GF-D8 (cell line): Measurements from ENCODE around the gene RIMS1.
A peak's percentile ranks its signal among the peaks of the same experiment; 100 is the strongest.

ENCODE experiments used
- DNase-seq: peaks from one replicate; lab custom pipeline; 2025; lab: John Stamatoyannopoulos, UW

RIMS1 gene

GRCh38 chr6:72111611-72112010 is 225.3 kb downstream of the RIMS1 start:
- DNase-seq = no peak

GRCh38 chr6:72130327-72130726 is 244.0 kb downstream of the RIMS1 start:
- no peak for DNase-seq

- DNase-seq = no peak
These were observed 246.1 kb downstream of the RIMS1 start for GRCh38 chr6:72132427-72132826.

- DNase-seq = no peak
These were observed 246.5 kb downstream of the RIMS1 start for GRCh38 chr6:72132851-72133250.

- DNase-seq = no peak
These were observed 247.0 kb downstream of the RIMS1 start for GRCh38 chr6:72133324-72133723.

- no peak for DNase-seq
These were observed 254.4 kb downstream of the RIMS1 start for GRCh38 chr6:72140795-72141194.

- DNase-seq = no peak
These were observed 263.4 kb downstream of the RIMS1 start for GRCh38 chr6:72149715-72150114.

GRCh38 chr6:72151742-72152141 is 265.4 kb downstream of the RIMS1 start:
- DNase-seq = peak; percentile 81

- DNase-seq = no peak
These were observed 289.6 kb downstream of the RIMS1 start for GRCh38 chr6:72175916-72176315.

- DNase-seq = no peak
These were observed 296.2 kb downstream of the RIMS1 start for GRCh38 chr6:72182337-72183246.

GRCh38 chr6:72203983-72204382 is 317.6 kb downstream of the RIMS1 start:
- DNase-seq = no peak

GRCh38 chr6:72205500-72205899 is 319.1 kb downstream of the RIMS1 start:
- no peak for DNase-seq

- DNase-seq = no peak
These were observed 320.3 kb downstream of the RIMS1 start for GRCh38 chr6:72206606-72207005.

- no peak for DNase-seq
These were observed 326.3 kb downstream of the RIMS1 start for GRCh38 chr6:72212686-72213085.

- DNase-seq = no peak
These were observed 327.3 kb downstream of the RIMS1 start for GRCh38 chr6:72213654-72214053.

- no peak for DNase-seq
These were observed 330.1 kb downstream of the RIMS1 start for GRCh38 chr6:72216222-72217068.

GRCh38 chr6:72217626-72218025 is 331.3 kb downstream of the RIMS1 start:
- DNase-seq = no peak

GRCh38 chr6:72218125-72218524 is 331.8 kb downstream of the RIMS1 start:
- DNase-seq = no peak

GRCh38 chr6:72219536-72219935 is 333.2 kb downstream of the RIMS1 start:
- no peak for DNase-seq

- no peak for DNase-seq
These were observed 351.7 kb downstream of the RIMS1 start for GRCh38 chr6:72238021-72238420.

GRCh38 chr6:72238900-72239299 is 352.6 kb downstream of the RIMS1 start:
- no peak for DNase-seq

GRCh38 chr6:72245565-72245964 is 359.2 kb downstream of the RIMS1 start:
- DNase-seq = no peak

- DNase-seq = no peak
These were observed 360.6 kb downstream of the RIMS1 start for GRCh38 chr6:72246926-72247325.
